Fibroblast of the conjunctiva (primary cell): ENCODE results near the gene GFOD1.
"Not testable (repeated sequence)": the region's sequence is repeated elsewhere in the genome, so short reads cannot be mapped to it uniquely, and the experiment has no call there.

Source experiments
- DNase-seq: peaks from one replicate; pipeline ENCODE4 v3.0.0-alpha.2; 2010; ENCODE audit warnings: low read depth

Gene GFOD1

GRCh38 chr6:13354331-13355042 lies 132.9 kb downstream of the GFOD1 start:
- DNase-seq, result no peak

- DNase-seq, result no peak
Measured at GRCh38 chr6:13352165-13352564, 135.2 kb downstream of the GFOD1 start.

DNA sequence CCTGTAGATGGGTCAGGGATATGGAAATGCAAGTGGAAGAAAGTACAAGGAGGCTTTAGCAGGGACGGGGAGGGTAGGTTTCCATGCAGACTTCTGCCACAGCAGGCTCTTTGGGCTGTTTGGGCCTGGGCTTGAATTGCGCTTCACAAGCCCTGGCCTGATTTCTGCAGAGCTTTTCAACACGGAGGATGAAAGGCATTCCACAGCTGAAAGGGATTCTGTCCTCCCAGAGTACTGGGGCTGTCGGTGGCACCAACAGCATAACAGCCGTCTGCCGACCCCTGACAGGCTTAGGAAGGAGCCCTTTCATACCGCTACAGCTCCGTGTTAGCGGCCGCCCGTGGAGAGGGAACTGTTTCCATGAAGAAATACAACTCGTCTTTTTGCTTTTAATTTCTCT lies 136.1 kb downstream of the GFOD1 start:
- DNase-seq, result no peak

GRCh38 chr6:13349811-13350506 lies 137.4 kb downstream of the GFOD1 start:
- DNase-seq, result no peak

DNA sequence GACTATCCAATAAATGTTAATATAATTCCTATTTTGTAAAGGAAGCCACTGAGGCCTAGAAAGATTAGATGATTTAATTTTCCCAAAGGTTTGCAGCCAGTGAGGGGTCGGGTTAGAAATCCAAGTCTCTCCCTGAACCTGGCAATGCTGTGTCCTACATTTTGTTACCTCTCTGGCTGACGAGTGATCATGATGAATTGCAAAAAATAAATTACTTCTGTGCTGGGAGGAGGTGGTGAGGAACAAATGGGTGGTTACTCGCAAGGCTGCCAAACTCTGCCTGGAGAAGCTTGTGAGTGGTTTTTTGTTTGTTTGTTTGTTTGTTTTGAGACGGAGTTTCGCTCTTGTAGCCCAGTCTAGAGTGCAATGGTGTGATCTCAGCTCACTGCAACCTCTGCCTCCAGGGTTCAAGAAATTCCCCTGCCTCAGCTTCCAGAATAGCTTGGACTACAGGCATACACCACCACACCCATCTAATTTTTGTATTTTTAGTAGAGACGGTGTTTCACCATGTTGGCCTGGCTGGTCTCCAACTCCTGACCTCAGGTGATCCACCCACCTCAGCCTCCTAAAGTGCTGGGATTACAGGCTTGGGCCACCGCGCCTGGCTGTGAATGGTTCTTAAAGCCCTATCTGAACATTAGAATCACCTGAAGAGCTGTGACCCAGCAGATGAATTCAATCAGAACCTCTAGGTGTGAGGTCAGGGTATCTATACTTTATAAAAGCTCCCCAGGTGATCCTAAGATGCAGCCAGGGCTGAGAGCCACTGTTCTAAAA lies 138.9 kb downstream of the GFOD1 start:
- no peak for DNase-seq

GRCh38 chr6:13346245-13346644 lies 141.2 kb downstream of the GFOD1 start:
- no peak for DNase-seq

- DNase-seq, result no peak
Measured at GRCh38 chr6:13342414-13343019, 144.9 kb downstream of the GFOD1 start.

GRCh38 chr6:13339863-13340630 lies 147.4 kb downstream of the GFOD1 start:
- no peak for DNase-seq

- no peak for DNase-seq
Measured at GRCh38 chr6:13338038-13338437, 149.4 kb downstream of the GFOD1 start.

DNA sequence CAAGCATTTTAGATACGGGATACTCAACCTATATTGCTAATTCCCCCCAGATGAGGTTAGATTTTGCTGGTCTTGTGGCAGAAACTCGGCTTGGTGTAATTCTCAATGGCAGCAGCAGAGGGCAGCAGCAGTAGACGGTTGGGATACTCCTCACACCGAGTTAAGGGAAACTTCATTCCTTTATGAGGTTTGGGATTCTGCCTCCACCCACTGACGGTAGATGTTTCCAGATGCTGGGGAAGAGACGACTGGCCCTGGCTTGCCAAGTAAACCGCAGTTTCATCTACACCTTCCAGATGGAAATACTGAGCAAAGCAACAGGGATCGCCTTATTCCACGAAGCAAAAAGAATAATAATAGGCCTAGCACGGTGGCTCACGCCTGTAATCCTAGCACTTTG lies 150.8 kb downstream of the GFOD1 start:
- peak; percentile 90 for DNase-seq

GRCh38 chr6:13334953-13335352 lies 152.4 kb downstream of the GFOD1 start:
- no peak for DNase-seq

- DNase-seq, result no peak
Measured at GRCh38 chr6:13332349-13332706, 155.1 kb downstream of the GFOD1 start.

DNA sequence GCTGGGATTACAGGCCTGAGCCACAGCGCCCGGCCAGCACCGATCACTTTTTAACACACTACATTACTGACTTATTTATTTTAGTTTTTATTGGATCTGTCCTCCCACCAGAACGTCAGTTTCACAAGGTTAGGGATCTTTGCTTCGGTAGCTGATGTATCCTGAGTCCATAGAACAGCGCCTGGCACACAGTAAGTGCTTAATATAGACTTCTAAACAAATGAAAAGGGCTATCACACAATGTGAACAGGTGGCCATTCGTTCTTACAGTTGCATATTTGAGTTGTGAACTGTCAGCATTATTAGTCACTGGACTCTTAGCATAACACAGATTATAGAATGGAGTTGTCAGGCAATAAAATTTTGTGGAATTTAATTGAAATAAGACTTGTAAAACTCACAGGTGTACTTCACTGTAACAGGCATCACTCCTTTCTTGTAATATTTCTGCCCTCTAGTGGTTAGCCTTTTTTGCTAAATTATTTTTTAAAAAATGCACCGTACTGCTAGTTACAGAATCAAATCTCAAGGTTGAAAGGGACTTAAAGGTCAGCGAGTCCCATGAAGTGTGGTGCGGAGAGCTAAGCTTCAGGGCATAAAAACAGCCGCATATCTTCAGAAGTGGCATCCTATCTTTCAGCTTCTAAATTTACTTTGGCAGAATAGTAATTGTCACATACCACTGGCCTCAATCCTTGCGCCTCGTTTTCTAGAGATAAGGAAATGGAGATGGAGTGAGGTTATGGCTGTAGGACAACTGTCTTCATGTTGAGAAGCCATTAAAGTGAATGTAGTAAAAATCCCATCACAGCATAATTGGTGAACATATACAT lies 155.7 kb downstream of the GFOD1 start:
- DNase-seq, result no peak

DNA sequence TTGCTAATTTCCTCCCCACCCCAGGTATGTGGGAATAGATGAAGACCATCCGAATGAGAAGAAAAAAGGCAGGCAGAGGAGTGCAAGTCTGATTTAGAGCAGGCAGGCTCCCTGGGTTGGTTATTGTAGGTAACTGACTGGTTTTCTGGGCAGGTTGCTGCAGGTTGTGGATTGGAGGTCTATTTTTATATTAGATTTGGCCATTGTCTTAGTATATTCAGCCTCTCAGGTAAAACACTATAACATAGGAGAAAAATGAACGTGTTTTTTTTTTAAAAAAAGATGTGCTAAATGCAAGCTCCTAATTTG lies 158.6 kb downstream of the GFOD1 start:
- no peak for DNase-seq

GRCh38 chr6:13328076-13328874 lies 159.1 kb downstream of the GFOD1 start, which contains the start of gene TBC1D7:
Gene TBC1D7 (minus strand): TSS chr6:13328537. CDS start chr6:13326898, 1,639 bp downstream.
- DNase-seq, result peak; percentile 82

DNA sequence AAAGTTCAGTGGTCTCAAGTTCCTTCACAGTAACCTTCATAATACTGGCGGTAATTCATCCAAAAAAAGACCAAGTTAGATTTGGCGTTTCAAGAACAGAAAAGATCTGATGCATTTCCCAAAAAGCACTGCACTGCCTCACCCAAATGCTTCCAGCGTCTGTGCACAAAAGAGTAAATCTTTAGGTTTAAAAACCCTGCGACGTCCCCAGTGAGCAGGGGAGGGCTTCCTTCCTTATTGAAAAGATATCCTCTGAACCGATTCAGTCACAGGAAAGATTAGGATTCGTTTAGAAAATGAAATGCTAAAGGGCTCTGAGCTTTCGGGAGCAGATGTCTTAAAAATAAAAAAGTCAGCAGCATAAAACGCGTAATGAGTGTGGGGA lies 159.7 kb downstream of the GFOD1 start:
- no peak for DNase-seq

DNA sequence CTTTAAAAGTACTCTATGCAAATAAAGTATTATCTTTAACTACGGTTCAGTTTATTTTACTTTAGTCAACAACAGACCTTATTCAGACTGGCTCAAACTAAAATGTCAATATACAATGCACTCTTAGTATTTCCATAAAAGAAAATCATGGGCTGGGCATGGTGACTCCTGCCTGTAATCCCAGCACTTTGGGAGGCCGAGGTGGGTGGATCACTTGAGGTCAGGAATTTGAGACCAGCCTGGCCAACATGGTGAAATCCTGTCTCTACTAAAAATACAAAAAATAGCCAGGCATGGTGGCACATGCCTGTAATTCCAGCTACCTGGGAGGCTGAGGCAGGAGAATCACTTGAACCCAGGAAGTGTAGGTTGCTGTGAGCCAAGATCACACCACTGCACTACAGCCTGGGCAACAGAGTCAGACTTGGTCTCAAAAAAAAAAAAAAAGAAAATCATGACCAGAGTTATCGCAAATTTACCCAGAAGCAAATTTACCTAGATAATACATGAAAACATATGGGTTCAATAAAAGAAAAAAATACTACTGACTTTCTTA lies 161.3 kb downstream of the GFOD1 start:
- DNase-seq, result not testable (repeated sequence)

GRCh38 chr6:13319891-13320564 lies 167.4 kb downstream of the GFOD1 start:
- DNase-seq, result no peak

- no peak for DNase-seq
Measured at GRCh38 chr6:13318821-13319220, 168.6 kb downstream of the GFOD1 start.
